CD4-positive, alpha-beta memory T cell (primary cell): ENCODE results near the gene RNF213. TPM values are rescaled to one million over a fixed set of nuclear protein-coding genes. Genes with fewer than 3 reads are reported as not detected.
A peak's percentile ranks its signal among the peaks of the same experiment; 100 is the strongest.

Source experiments
- CTCF ChIA-PET: fragments of 350-600 bp; sonication (Branson Sonifier 250); formaldehyde crosslinking; loops from one replicate; lab custom pipeline; 2021; ENCODE audit warnings: inconsistent platforms; ENCODE audit not compliant: partially characterized antibody; lab: Charles Lee
- POLR2A ChIA-PET: fragments of 350-600 bp; sonication (Branson Sonifier 250); formaldehyde crosslinking; loops from one replicate; lab custom pipeline; 2021; ENCODE audit not compliant: partially characterized antibody; lab: Charles Lee
- DNase-seq, 5 donors: peaks; one replicate each; pipeline versions ENCODE4 v3.0.0 to v3.0.0-alpha.2; 2020 to 2022; ENCODE audit warnings: mixed read lengths in 1 of 5
- H3K27ac ChIP-seq: one replicate; pipeline ENCODE4 v1.7.0; 2013; ENCODE audit warnings: low read depth, low read length
- H3K27me3 ChIP-seq: 2 replicates; pipeline ENCODE4 v1.7.0; 2013; ENCODE audit warnings: mild to moderate bottlenecking, low read length, moderate library complexity; ENCODE audit not compliant: insufficient read depth
- H3K36me3 ChIP-seq: 2 replicates; pipeline ENCODE4 v1.7.0; 2013; ENCODE audit warnings: mild to moderate bottlenecking, low read length, moderate library complexity; ENCODE audit not compliant: insufficient read depth
- H3K4me1 ChIP-seq: 2 replicates; pipeline ENCODE4 v1.7.0; 2013; ENCODE audit warnings: mild to moderate bottlenecking, low read length, moderate library complexity; ENCODE audit not compliant: insufficient read depth
- H3K4me3 ChIP-seq, 2 donors: one replicate each; pipeline ENCODE4 v1.7.0; 2013; ENCODE audit warnings: low read length in 2 of 2, mild to moderate bottlenecking in 1 of 2
- H3K9me3 ChIP-seq, 2 donors: one replicate each; pipeline ENCODE4 v1.7.0; 2013; ENCODE audit warnings: low read length in 2 of 2, control low read depth in 1 of 2; ENCODE audit not compliant: control insufficient read depth in 1 of 2
- H3K27ac Mint-ChIP-seq, 7 donors: one replicate each; pipeline ENCODE4 v1.8.0; 2020 to 2021; ENCODE audit warnings: mixed read lengths in 7 of 7, mild to moderate bottlenecking in 6 of 7, inconsistent platforms in 3 of 7, moderate library complexity in 3 of 7
- H3K27me3 Mint-ChIP-seq, 2 donors: one replicate each; pipeline ENCODE4 v1.8.0; 2020 to 2021; ENCODE audit warnings: mixed read lengths in 2 of 2
- H3K36me3 Mint-ChIP-seq, 2 donors: one replicate each; pipeline ENCODE4 v1.8.0; 2020 to 2021; ENCODE audit warnings: mixed read lengths in 2 of 2, inconsistent platforms in 1 of 2, mild to moderate bottlenecking in 1 of 2
- H3K4me1 Mint-ChIP-seq, 4 donors: one replicate each; pipeline ENCODE4 v1.8.0; 2020 to 2021; ENCODE audit warnings: mixed read lengths in 4 of 4, mild to moderate bottlenecking in 1 of 4
- H3K4me3 Mint-ChIP-seq, 8 donors: one replicate each; pipeline ENCODE4 v1.8.0; 2020 to 2021; ENCODE audit warnings: mixed read lengths in 8 of 8, mild to moderate bottlenecking in 7 of 8, moderate library complexity in 6 of 8, inconsistent platforms in 3 of 8
- H3K9me3 Mint-ChIP-seq, 8 donors: one replicate each; pipeline ENCODE4 v1.8.0; 2020 to 2021; ENCODE audit warnings: mixed read lengths in 8 of 8, mild to moderate bottlenecking in 5 of 8, inconsistent platforms in 3 of 8, moderate library complexity in 1 of 8
- intact Hi-C: fragments of 100-400 bp; cut with micrococcal nuclease; formaldehyde crosslinking; loops from one replicate; pipeline ENCODE4 v1.15.1; 2023
- polyA plus RNA-seq, 2 donors: library from polyadenylated mRNA; unstranded; fragments of 300-500 nt; fragmentation: Illumina TruSeq; gene quantifications; one replicate each; pipeline ENCODE4 v1.2.3, GENCODE V29; 2021
- total RNA-seq, 2 experiments: library from RNA; stranded (reverse); gene quantifications; one replicate each; pipeline ENCODE4 v1.2.3, GENCODE V29; 2021

The RNF213 gene
- total and polyA plus RNA-seq, 4 experiments from 2014 or later: 11.2 to 399 (median 217) TPM

DNA sequence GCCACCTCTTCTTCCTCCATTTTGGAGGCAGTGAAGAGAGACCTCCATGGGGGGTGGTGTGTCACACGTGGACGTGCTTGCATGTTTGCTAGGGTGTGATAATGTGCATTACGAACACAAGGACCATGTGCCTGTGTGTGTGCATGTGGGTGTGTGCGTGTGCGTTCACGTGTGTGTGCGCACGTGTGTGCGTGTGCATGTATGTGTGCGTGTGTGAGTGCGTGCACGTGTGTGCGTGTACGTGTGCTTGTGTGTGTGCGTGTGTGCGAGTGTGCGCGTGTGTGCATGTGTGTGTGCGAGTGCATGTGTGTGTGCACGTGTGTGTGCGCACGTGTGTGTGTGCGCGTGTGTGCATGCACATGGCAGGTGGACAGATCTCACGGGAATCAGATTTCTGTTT, 29.5 kb downstream of the RNF213 start:
- Histone ChIP-seq H3K36me3 (peaks cover 74% of the 10 kb centered on the region), H3K27ac (no peak overlapping the region), H3K27me3 (no peaks in the 10 kb centered on the region), H3K9me3 (no peaks in the 10 kb centered on the region), H3K4me3 (no peak overlapping the region), H3K4me1 (no peaks in the 10 kb centered on the region)
- Mint-ChIP-seq H3K27ac (peak overlapping the region in 3 of 7 donors; percentile 29 to 60 (median 32)), H3K4me3 (no peak overlapping the region), H3K27me3 (no peaks in the 10 kb centered on the region), H3K36me3 (peaks cover 48 to 61% of the 10 kb centered on the region in 2 donors), H3K4me1 (peaks cover 0 to 9% (median 4%) of the 10 kb centered on the region in 4 donors), H3K9me3 (no peaks in the 10 kb centered on the region)
- ChIA-PET CTCF (interaction anchor here (0.9 kb wide), 1 partner anchor 26 kb away, joined by 3 read pairs; no protein-coding TSS in a partner anchor), POLR2A (interaction anchor here (6.8 kb wide), 1 partner anchor 25 kb away, joined by 30 read pairs; no protein-coding TSS in a partner anchor)
- no peak for DNase-seq
- intact Hi-C loops: no loop called here

DNA sequence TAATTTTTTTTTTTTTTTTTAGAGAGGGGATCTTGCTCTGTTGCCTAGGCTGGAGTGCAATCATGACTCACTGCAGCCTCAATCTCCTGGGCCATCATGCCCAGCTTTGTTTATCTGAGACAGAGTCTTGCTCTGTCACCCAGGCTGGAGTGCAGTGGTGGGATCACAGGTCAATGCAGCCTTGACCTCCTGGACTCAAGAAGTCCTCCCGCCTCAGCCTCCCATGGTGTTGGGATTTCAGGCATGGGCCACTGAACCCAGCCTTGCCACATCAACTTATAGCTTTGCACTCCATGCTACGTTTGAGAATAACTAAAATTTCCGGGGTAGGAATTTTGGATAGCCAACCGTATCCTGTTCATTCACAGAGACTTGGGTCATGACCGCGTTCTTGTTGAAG, 30.6 kb downstream of the RNF213 start:
- CTCF ChIA-PET: interaction anchor here (0.9 kb wide), 1 partner anchor 27 kb away, joined by 3 read pairs; no protein-coding TSS in a partner anchor
- DNase-seq: no peak
- intact Hi-C loops: no loop called here
- Mint-ChIP-seq H3K27me3 (no peaks in the 10 kb centered on the region), H3K4me1 (peaks cover 0 to 9% (median 4%) of the 10 kb centered on the region in 4 donors), H3K36me3 (peaks cover 59 to 65% of the 10 kb centered on the region in 2 donors), H3K4me3 (no peak overlapping the region), H3K9me3 (no peaks in the 10 kb centered on the region), H3K27ac (peak overlapping the region in 1 of 7 donors; percentile 59)
- H3K9me3 ChIP-seq: no peaks in the 10 kb centered on the region
- peaks cover 85% of the 10 kb centered on the region for H3K36me3 ChIP-seq
- no peaks in the 10 kb centered on the region for H3K4me1 ChIP-seq
- POLR2A ChIA-PET: interaction anchor here (0.6 to 6.8 kb wide), 2 partner anchors 26 to 91 kb away, joined by 3 to 30 read pairs; no protein-coding TSS in a partner anchor
- no peaks in the 10 kb centered on the region for H3K27me3 ChIP-seq
- H3K27ac ChIP-seq: no peak overlapping the region
- no peak overlapping the region for H3K4me3 ChIP-seq

DNA sequence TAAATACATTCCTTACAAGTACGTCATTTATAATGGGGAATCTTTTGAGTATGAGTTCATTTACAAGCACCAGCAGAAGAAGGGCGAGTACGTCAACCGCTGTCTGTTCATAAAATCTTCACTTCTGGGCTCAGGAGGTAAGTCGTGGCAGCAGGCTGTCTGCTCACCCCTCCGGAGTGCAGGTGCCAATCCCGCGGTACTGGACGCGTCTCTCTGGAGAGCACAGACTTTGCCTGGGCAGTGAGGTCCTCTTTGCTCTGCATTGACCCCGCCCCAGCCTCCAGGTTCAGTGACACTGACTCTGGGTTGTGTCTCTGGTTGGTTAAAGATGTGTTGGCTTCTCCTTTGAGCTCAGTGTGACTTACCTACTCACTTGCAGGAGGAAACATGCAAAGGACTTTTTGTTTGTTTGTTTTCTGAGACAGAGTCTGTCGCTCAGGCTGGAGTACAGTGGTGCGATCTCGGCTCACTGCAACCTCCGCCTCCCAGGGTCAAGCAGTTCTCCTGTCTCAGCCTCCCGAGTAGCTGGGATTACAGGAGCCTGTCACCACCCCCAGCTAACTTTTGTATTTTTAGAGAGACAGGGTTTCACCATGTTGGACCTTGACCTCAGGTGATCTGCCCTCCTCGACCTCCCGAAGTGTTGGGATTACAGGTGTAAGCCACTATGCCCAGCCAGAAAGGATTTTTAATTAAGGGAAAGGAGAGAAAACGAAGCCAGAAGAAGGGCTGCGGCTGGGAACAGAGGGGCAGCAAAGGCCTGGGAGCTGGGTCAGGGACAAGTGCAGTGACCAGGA, 31.2 kb downstream of the RNF213 start:
- no peak overlapping the region for H3K27ac ChIP-seq
- DNase-seq: no peak
- no peaks in the 10 kb centered on the region for H3K9me3 Mint-ChIP-seq
- intact Hi-C loops: no loop called here
- H3K27me3 ChIP-seq: no peaks in the 10 kb centered on the region
- peaks cover 88% of the 10 kb centered on the region for H3K36me3 ChIP-seq
- H3K4me3 ChIP-seq: no peak overlapping the region
- H3K27me3 Mint-ChIP-seq: no peaks in the 10 kb centered on the region
- peaks cover 0 to 9% (median 4%) of the 10 kb centered on the region in 4 donors for H3K4me1 Mint-ChIP-seq
- ChIA-PET CTCF (interaction anchor here (0.9 to 1.1 kb wide), 2 partner anchors 12 to 96 kb away, joined by 3 read pairs; no protein-coding TSS in a partner anchor), POLR2A (interaction anchor here (0.6 to 6.8 kb wide), 2 partner anchors 26 to 92 kb away, joined by 3 to 30 read pairs; no protein-coding TSS in a partner anchor)
- no peaks in the 10 kb centered on the region for H3K4me1 ChIP-seq
- peaks cover 65 to 71% of the 10 kb centered on the region in 2 donors for H3K36me3 Mint-ChIP-seq
- no peaks in the 10 kb centered on the region for H3K9me3 ChIP-seq
- no peak overlapping the region for H3K4me3 Mint-ChIP-seq
- peak overlapping the region in 1 of 7 donors; percentile 59 for H3K27ac Mint-ChIP-seq

DNA sequence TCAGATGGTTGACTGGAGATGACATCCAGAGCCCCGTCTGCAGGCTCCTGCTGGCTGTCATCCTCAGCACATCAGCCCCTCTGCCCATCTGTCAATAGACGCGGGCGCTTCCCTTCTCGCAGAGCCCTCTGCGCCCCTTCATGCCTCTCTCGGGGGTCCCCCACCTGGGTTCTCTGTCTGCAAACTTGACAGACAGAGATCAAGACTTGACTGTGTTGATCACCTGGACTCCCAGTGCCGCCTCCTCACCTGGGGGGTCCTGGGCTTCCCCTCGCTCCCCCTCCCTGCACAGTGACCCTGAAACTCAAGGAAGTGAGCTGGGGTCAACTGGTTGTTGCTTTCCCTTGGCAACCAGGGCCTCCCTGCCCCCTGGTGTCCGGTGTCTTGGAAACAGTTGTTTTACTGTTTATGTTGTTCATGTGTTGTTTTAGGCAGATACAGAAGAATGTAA, 31.9 kb downstream of the RNF213 start:
- Mint-ChIP-seq H3K4me1 (peaks cover 0 to 8% (median 3%) of the 10 kb centered on the region in 4 donors), H3K36me3 (peaks cover 63 to 67% of the 10 kb centered on the region in 2 donors), H3K9me3 (no peaks in the 10 kb centered on the region), H3K27ac (peak overlapping the region in 1 of 7 donors; percentile 42), H3K27me3 (no peaks in the 10 kb centered on the region), H3K4me3 (no peak overlapping the region)
- Histone ChIP-seq H3K4me1 (no peaks in the 10 kb centered on the region), H3K27me3 (no peaks in the 10 kb centered on the region), H3K27ac (no peak overlapping the region), H3K4me3 (no peak overlapping the region), H3K36me3 (peaks cover 89% of the 10 kb centered on the region), H3K9me3 (no peaks in the 10 kb centered on the region)
- intact Hi-C loops: no loop called here
- no peak for DNase-seq
- ChIA-PET CTCF (interaction anchor here (0.9 to 1.1 kb wide), 2 partner anchors 11 to 96 kb away, joined by 3 read pairs; no protein-coding TSS in a partner anchor), POLR2A (interaction anchor here (6.8 kb wide), 1 partner anchor 27 kb away, joined by 30 read pairs; no protein-coding TSS in a partner anchor)

DNA sequence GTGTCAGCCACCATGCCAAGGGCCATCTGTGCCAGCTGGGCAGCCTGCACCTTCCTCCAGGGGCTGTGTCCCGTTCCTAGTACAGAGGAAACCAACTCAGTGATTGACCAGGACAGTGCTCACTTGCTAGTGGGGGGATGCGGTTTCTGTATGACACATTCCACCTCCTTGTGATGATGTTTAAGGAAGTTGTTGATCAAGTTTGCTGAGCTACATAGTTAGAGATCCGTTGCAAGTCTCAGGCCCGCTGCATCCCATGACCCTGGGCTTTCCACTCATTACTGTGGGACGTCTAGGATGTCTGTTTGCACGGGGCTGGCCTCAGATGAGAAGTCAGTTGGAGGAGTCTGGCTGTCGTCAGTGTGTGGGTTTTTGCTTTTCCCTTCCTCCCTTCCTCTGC, 33.6 kb downstream of the RNF213 start:
- H3K27ac Mint-ChIP-seq: peak overlapping the region in 6 of 7 donors; percentile 33 to 69 (median 51)
- intact Hi-C loops: no loop called here
- Histone ChIP-seq H3K27me3 (no peaks in the 10 kb centered on the region), H3K4me3 (no peak overlapping the region), H3K36me3 (peaks cover 89% of the 10 kb centered on the region), H3K4me1 (no peaks in the 10 kb centered on the region), H3K27ac (no peak overlapping the region), H3K9me3 (no peaks in the 10 kb centered on the region)
- no peaks in the 10 kb centered on the region for H3K9me3 Mint-ChIP-seq
- DNase-seq: no peak
- peaks cover 0 to 10% (median 4%) of the 10 kb centered on the region in 4 donors for H3K4me1 Mint-ChIP-seq
- H3K27me3 Mint-ChIP-seq: no peaks in the 10 kb centered on the region
- no peak overlapping the region for H3K4me3 Mint-ChIP-seq
- CTCF ChIA-PET: no interaction called here
- peaks cover 65 to 71% of the 10 kb centered on the region in 2 donors for H3K36me3 Mint-ChIP-seq
- POLR2A ChIA-PET: interaction anchor here (1.0 kb wide), 1 partner anchor 32 kb away, joined by 3 read pairs; no protein-coding TSS in a partner anchor

DNA sequence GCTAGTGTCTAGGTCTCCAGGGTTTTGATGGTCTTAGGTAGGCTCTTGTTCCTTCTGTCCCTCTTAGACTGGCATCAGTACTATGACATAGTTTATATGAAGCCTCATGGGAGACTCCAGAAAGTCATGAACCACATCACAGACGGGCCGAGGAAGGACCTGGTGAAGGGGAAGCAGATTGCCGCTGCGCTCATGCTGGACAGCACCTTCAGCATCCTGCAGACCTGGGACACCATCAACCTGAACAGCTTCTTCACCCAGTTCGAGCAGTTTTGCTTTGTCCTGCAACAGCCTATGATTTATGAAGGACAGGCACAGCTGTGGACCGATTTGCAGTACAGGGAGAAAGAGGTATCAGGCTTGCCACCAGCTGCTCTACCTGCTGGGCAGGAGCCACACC, 34.0 kb downstream of the RNF213 start:
- CTCF ChIA-PET: no interaction called here
- intact Hi-C loops: no loop called here

DNA sequence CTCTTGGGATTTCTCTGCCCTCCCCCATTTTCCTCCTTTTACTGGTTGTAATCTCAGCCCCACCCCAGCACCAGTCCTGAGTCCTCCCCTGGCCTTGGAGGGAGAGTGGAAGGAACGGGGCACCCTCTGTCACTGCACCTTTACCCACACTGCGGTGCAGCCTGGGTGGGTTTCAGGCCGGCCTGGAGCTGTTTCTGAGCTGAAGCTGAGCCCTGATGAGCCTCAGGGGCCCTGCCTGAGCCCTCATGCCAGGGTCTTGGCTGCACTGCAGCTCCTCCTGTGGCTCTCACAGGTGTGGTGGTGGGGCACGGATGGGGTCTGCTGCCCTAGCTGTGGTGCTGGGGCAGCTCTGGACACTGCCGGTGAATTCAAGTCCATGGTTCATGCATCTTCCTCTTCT, 34.5 kb downstream of the RNF213 start:
- no peak overlapping the region for H3K4me3 Mint-ChIP-seq
- peak overlapping the region in 2 of 7 donors; percentile 43 to 47 for H3K27ac Mint-ChIP-seq
- Histone ChIP-seq H3K4me1 (no peaks in the 10 kb centered on the region), H3K27ac (no peak overlapping the region), H3K27me3 (no peaks in the 10 kb centered on the region), H3K36me3 (peaks cover 87% of the 10 kb centered on the region), H3K9me3 (no peaks in the 10 kb centered on the region), H3K4me3 (no peak overlapping the region)
- peaks cover 0 to 2% (median 0%) of the 10 kb centered on the region in 8 donors for H3K9me3 Mint-ChIP-seq
- H3K4me1 Mint-ChIP-seq: peaks cover 0 to 11% (median 8%) of the 10 kb centered on the region in 4 donors
- ChIA-PET CTCF (no interaction called here), POLR2A (interaction anchor here (1.1 to 1.3 kb wide), 2 partner anchors 31 to 34 kb away, joined by 5 to 6 read pairs; no protein-coding TSS in a partner anchor)
- no peak for DNase-seq
- no peaks in the 10 kb centered on the region for H3K27me3 Mint-ChIP-seq
- intact Hi-C loops: no loop called here
- peaks cover 67 to 73% of the 10 kb centered on the region in 2 donors for H3K36me3 Mint-ChIP-seq

More for the DNA sequence above, 34.0 kb downstream of the RNF213 start:
- H3K27ac Mint-ChIP-seq: peak overlapping the region in 3 of 7 donors; percentile 33 to 62 (median 43)
- H3K4me1 ChIP-seq: no peaks in the 10 kb centered on the region
- H3K4me3 ChIP-seq: no peak overlapping the region
- peaks cover 65 to 71% of the 10 kb centered on the region in 2 donors for H3K36me3 Mint-ChIP-seq
- POLR2A ChIA-PET: interaction anchor here (1.0 to 1.3 kb wide), 2 partner anchors 31 to 32 kb away, joined by 3 to 6 read pairs; no protein-coding TSS in a partner anchor
- no peak for DNase-seq
- peaks cover 87% of the 10 kb centered on the region for H3K36me3 ChIP-seq
- peaks cover 0 to 10% (median 7%) of the 10 kb centered on the region in 4 donors for H3K4me1 Mint-ChIP-seq
- H3K27me3 ChIP-seq: no peaks in the 10 kb centered on the region
- peaks cover 0 to 1% (median 0%) of the 10 kb centered on the region in 8 donors for H3K9me3 Mint-ChIP-seq
- H3K27ac ChIP-seq: no peak overlapping the region
- H3K4me3 Mint-ChIP-seq: no peak overlapping the region
- no peaks in the 10 kb centered on the region for H3K27me3 Mint-ChIP-seq
- H3K9me3 ChIP-seq: no peaks in the 10 kb centered on the region
